HepG2 (cell line): Measurements from ENCODE around the gene CDK10. TPM values are rescaled to one million over a fixed set of nuclear protein-coding genes. Genes with fewer than 3 reads are reported as not detected.

ENCODE experiments used
- ARNT2 ChIP-seq: sonication (generic); formaldehyde crosslinking; IDR thresholded peaks from 2 replicates; pipeline ENCODE4 v1.8.0; 2022; ENCODE audit warnings: mild to moderate bottlenecking, low read depth, missing genetic modification reagents, moderate library complexity
- ATF7-NPFF ChIP-seq: sonication (generic); formaldehyde crosslinking; IDR thresholded peaks from 2 replicates; pipeline ENCODE4 v1.8.1; 2023; ENCODE audit warnings: mild to moderate bottlenecking, low read depth, missing genetic modification reagents, moderate library complexity
- ATRX ChIP-seq: sonication (generic); formaldehyde crosslinking; IDR thresholded peaks from 2 replicates; pipeline ENCODE4 v1.4.0; 2020; ENCODE audit warnings: missing genetic modification reagents, borderline replicate concordance
- DMAP1 ChIP-seq: IDR thresholded peaks from 2 replicates; pipeline ENCODE4 v1.6.1; 2016
- GABPB1 ChIP-seq: IDR thresholded peaks from 2 replicates; pipeline ENCODE4 v1.6.1; 2016; ENCODE audit warnings: mild to moderate bottlenecking, missing genetic modification reagents, moderate library complexity, missing compliant biosample characterization
- KDM3A ChIP-seq: IDR thresholded peaks from 2 replicates; pipeline ENCODE4 v1.6.1; 2018; ENCODE audit warnings: low read depth, missing compliant biosample characterization
- KLF13 ChIP-seq: sonication (generic); formaldehyde crosslinking; IDR thresholded peaks from 2 replicates; pipeline ENCODE4 v1.4.0; 2020; ENCODE audit warnings: mild to moderate bottlenecking, missing genetic modification reagents
- KMT2A ChIP-seq: sonication (generic); formaldehyde crosslinking; IDR thresholded peaks from 2 replicates; pipeline ENCODE4 v1.4.0; 2020; ENCODE audit warnings: missing genetic modification reagents
- MYC ChIP-seq: sonication (generic); formaldehyde crosslinking; IDR thresholded peaks from 2 replicates; pipeline ENCODE4 v1.9.0; 2021; ENCODE audit warnings: missing genetic modification reagents, borderline replicate concordance
- PAWR ChIP-seq: sonication (generic); formaldehyde crosslinking; IDR thresholded peaks from 2 replicates; pipeline ENCODE4 v1.4.0; 2020; ENCODE audit warnings: missing genetic modification reagents, mild to moderate bottlenecking, borderline replicate concordance
- POLR2A ChIP-seq, 2 experiments: IDR thresholded peaks; 2 replicates each; pipeline ENCODE4 v1.6.1; 2011; ENCODE audit warnings: low read depth in 2 of 2, low read length in 2 of 2, mild to moderate bottlenecking in 1 of 2, moderate library complexity in 1 of 2; ENCODE audit not compliant: insufficient read depth in 1 of 2
- SMARCC2 ChIP-seq: fragments of 450-650 bp; IDR thresholded peaks from 2 replicates; pipeline ENCODE4 v1.6.1; 2017; ENCODE audit warnings: antibody characterized with exemption, mild to moderate bottlenecking
- SP1 ChIP-seq, 2 experiments: fragments of 450-650 bp in 1 of 2; sonication (generic) in 1 of 2; formaldehyde crosslinking in 1 of 2; IDR thresholded peaks; 2 replicates each; pipeline versions ENCODE4 v1.4.0 to v1.6.1; 2016 to 2020; ENCODE audit warnings: missing genetic modification reagents in 1 of 2
- SRSF1 ChIP-seq: fragments of 200-400 bp; formaldehyde crosslinking; optimal IDR thresholded peaks from 2 replicates; pipeline ENCODE3; 2017; ENCODE audit warnings: mild to moderate bottlenecking, low read depth, low read length, moderate library complexity
- TAF1 ChIP-seq: sonication (generic); formaldehyde crosslinking; IDR thresholded peaks from 2 replicates; pipeline ENCODE4 v1.4.0; 2020; ENCODE audit warnings: missing genetic modification reagents
- TSC22D2 ChIP-seq: sonication (generic); formaldehyde crosslinking; IDR thresholded peaks from 2 replicates; pipeline ENCODE4 v1.5.1; 2020; ENCODE audit warnings: missing genetic modification reagents, mild to moderate bottlenecking, borderline replicate concordance
- ZEB1 ChIP-seq: IDR thresholded peaks from 2 replicates; pipeline ENCODE4 v1.6.1; 2012; ENCODE audit warnings: mild to moderate bottlenecking, low read depth, inconsistent platforms; ENCODE audit not compliant: insufficient replicate concordance
- ZFAT ChIP-seq: sonication (generic); formaldehyde crosslinking; conservative IDR thresholded peaks from 2 replicates; pipeline ENCODE4 v1.8.1; 2023; ENCODE audit warnings: missing genetic modification reagents, inconsistent platforms
- ZFP37 ChIP-seq: sonication (generic); formaldehyde crosslinking; IDR thresholded peaks from 2 replicates; pipeline ENCODE4 v1.4.0; 2020; ENCODE audit warnings: missing genetic modification reagents, borderline replicate concordance
- ZIK1 ChIP-seq: sonication (generic); formaldehyde crosslinking; IDR thresholded peaks from 2 replicates; pipeline ENCODE4 v1.5.0; 2020; ENCODE audit warnings: mild to moderate bottlenecking, low read depth, missing genetic modification reagents, borderline replicate concordance
- ZNF501 ChIP-seq: sonication (generic); formaldehyde crosslinking; IDR thresholded peaks from 2 replicates; pipeline ENCODE4 v1.5.1; 2020; ENCODE audit warnings: mild to moderate bottlenecking, moderate library complexity, missing genetic modification reagents
- ZNF616 ChIP-seq: sonication (generic); formaldehyde crosslinking; IDR thresholded peaks from 2 replicates; pipeline ENCODE4 v1.5.0; 2020; ENCODE audit warnings: low read depth, mild to moderate bottlenecking, missing genetic modification reagents
- ZNF83 ChIP-seq: sonication (generic); formaldehyde crosslinking; IDR thresholded peaks from 2 replicates; pipeline ENCODE4 v1.4.0; 2020; ENCODE audit warnings: missing genetic modification reagents, mild to moderate bottlenecking, borderline replicate concordance
- polyA plus RNA-seq, 8 experiments: library from polyadenylated mRNA; depleted of rRNA in 3 of 8; stranded (reverse) in 7 of 8; unstranded in 1 of 8; fragments of >200 nt; fragmentation: Illumina TruSeq in 4 of 8; extraction: Trizol in 4 of 8; gene quantifications; 2 replicates each; pipeline versions ENCODE4 v1.2.1 to v1.2.3, GENCODE V29; 2011 to 2016; ENCODE audit warnings: low read depth in 4 of 8, missing spikeins in 1 of 8, mixed read lengths in 1 of 8; ENCODE audit not compliant: insufficient read depth in 1 of 8
- total RNA-seq, 5 experiments: library from RNA; depleted of rRNA; stranded (reverse); fragments of >200 nt; fragmentation: Illumina TruSeq; extraction: Trizol; gene quantifications; 2 replicates each; pipeline ENCODE4 v1.2.3, GENCODE V29; 2016; ENCODE audit warnings: low read depth in 1 of 5
- TF ChIP-seq, protein P1 (sequence below): sonication (generic); formaldehyde crosslinking; IDR thresholded peaks from 2 replicates; pipeline ENCODE4 v1.5.1; 2020; ENCODE audit warnings: mild to moderate bottlenecking, moderate library complexity, missing genetic modification reagents
- TF ChIP-seq, protein P2 (sequence below): sonication (generic); formaldehyde crosslinking; IDR thresholded peaks from 2 replicates; pipeline ENCODE4 v1.5.1; 2020; ENCODE audit warnings: missing genetic modification reagents, mild to moderate bottlenecking, borderline replicate concordance
- TF ChIP-seq, protein P3 (sequence below): sonication (generic); formaldehyde crosslinking; IDR thresholded peaks from 2 replicates; pipeline ENCODE4 v1.8.0; 2022; ENCODE audit warnings: missing genetic modification reagents, low read depth, mild to moderate bottlenecking, borderline replicate concordance

CDK10 gene
- total and polyA plus RNA-seq, 2 of the 13 experiments (the other 11 are each of a cell fraction or from before 2014, with no cell fraction given), result 2.5 to 3.9 TPM

DNA sequence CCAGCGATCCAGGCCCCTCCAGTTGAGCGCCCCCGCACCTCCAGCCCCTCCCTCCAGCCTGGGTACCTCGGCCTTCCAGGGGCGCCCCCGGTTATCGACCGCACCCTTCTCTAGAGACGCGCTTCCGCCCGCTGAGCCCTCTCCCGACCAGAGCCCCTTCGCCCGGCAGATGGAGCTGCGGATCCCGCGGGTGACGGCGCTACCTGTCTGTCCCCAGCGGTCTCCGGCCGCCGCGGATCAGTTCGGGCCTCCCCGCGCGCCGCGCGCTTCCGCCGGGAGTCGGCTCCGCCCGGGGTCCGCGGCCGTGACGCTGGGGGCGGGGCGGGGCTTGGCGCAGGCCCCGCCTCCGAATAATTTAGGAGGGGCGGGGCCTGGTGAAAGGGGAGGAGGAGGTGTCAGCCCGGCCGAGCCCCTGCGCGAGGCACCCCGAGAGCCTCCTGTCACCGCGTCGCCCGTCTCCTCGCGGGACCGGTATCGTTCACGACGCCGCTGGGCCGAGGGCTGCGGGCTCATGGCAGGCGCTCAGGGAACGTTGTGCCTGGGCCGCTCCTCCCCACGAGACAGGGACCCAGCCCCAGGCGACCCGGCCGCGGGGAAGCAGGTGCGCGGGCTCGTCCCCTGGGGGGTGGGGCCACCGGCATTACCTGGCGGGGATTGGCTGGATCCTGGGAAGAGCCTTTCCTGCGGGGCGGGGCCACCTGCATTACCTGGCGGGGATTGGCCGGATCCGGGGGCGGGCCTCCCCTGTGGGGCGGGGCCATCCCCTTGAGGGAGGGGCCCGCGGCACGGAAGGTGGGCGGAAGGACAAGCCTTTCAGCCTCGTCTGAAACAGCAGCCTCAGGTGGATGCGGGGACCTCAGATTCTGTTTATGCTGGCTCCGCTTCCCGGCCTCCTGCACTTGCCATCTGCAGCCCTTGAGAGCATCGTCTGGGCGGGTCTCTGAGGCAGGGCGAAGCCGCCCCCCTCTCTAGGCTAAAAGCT lies 15.2 kb downstream of the CDK10 start, which contains the start of gene SPATA2L (continued):
- TF ChIP-seq KDM3A, result 0 out of 2 replicates have a peak, but pooled peaks have one; percentile 30
- TF ChIP-seq GABPB1, result peak; percentile 84
- peak; percentile 32 for TF ChIP-seq SRSF1
- TF ChIP-seq ZNF616 (CRISPR knock-in tag), result peak; percentile 72; the same call in 1 of the 2 replicates
- TF ChIP-seq, protein P1, sequence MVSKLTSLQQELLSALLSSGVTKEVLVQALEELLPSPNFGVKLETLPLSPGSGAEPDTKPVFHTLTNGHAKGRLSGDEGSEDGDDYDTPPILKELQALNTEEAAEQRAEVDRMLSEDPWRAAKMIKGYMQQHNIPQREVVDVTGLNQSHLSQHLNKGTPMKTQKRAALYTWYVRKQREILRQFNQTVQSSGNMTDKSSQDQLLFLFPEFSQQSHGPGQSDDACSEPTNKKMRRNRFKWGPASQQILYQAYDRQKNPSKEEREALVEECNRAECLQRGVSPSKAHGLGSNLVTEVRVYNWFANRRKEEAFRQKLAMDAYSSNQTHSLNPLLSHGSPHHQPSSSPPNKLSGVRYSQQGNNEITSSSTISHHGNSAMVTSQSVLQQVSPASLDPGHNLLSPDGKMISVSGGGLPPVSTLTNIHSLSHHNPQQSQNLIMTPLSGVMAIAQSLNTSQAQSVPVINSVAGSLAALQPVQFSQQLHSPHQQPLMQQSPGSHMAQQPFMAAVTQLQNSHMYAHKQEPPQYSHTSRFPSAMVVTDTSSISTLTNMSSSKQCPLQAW (CRISPR knock-in tag), result peak; percentile 74
- TF ChIP-seq ARNT2 (CRISPR knock-in tag), result peak; percentile 92
- TF ChIP-seq MYC, result peak; percentile 61; the same call in 1 of the 2 replicates
- TF ChIP-seq ZEB1, result peak; percentile 46
- TF ChIP-seq ZIK1, result 0 out of 2 replicates have a peak, but pooled peaks have one; percentile 65
- TF ChIP-seq KLF13 (CRISPR knock-in tag), result no peak
- no peak for TF ChIP-seq SMARCC2
- peak; percentile 51; the same call in 1 of the 2 replicates for TF ChIP-seq ZNF83 (CRISPR knock-in tag)
- TF ChIP-seq ATF7-NPFF (CRISPR knock-in tag), result peak; percentile 64; the same call in 1 of the 2 replicates
- TF ChIP-seq ZNF501 (CRISPR knock-in tag), result peak; percentile 75
- TF ChIP-seq TAF1 (CRISPR knock-in tag), result peak; percentile 74
- TF ChIP-seq, protein P2, sequence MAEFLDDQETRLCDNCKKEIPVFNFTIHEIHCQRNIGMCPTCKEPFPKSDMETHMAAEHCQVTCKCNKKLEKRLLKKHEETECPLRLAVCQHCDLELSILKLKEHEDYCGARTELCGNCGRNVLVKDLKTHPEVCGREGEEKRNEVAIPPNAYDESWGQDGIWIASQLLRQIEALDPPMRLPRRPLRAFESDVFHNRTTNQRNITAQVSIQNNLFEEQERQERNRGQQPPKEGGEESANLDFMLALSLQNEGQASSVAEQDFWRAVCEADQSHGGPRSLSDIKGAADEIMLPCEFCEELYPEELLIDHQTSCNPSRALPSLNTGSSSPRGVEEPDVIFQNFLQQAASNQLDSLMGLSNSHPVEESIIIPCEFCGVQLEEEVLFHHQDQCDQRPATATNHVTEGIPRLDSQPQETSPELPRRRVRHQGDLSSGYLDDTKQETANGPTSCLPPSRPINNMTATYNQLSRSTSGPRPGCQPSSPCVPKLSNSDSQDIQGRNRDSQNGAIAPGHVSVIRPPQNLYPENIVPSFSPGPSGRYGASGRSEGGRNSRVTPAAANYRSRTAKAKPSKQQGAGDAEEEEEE (CRISPR knock-in tag), result no peak
- TF ChIP-seq PAWR (CRISPR knock-in tag), result 0 out of 2 replicates have a peak, but pooled peaks have one; percentile 32
- no peak for TF ChIP-seq ZFAT (CRISPR knock-in tag)
- no peak for TF ChIP-seq ATRX
- peak; percentile 42; the same call in 1 of the 2 replicates for TF ChIP-seq DMAP1 (CRISPR knock-in tag)
- peak; percentile 80 for TF ChIP-seq SP1 (IDR thresholded peaks at IDR 0.05)
- TF ChIP-seq SP1 (CRISPR knock-in tag; IDR thresholded peaks at IDR 0.05), result peak; percentile 94
- 0 out of 2 replicates have a peak, but pooled peaks have one; percentile 43 for TF ChIP-seq ZFP37 (CRISPR knock-in tag)
- TF ChIP-seq POLR2A (IDR thresholded peaks at IDR 0.05; ENCODE audit: insufficient read depth in 1 of 2, low read depth in 2 of 2, low read length in 2 of 2), result peak in 1 of 2 experiments; percentile 55; a peak in 1 of 4 replicates
- TF ChIP-seq, protein P3, sequence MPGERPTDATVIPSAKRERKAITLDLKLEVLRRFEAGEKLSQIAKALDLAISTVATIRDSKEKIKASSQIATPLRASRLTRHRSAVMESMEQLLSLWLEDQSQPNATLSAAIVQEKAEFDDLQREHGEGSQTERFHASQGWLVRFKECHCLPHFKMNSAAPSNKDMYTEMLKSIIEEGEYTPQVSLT, result no peak
- 0 out of 2 replicates have a peak, but pooled peaks have one; percentile 68 for TF ChIP-seq KMT2A (CRISPR knock-in tag)
- TF ChIP-seq TSC22D2 (CRISPR knock-in tag), result no peak; the same call in 1 of the 2 replicates
